Ovary (tissue), 3 donors: ENCODE results near the gene PCNT.

Source experiments
- POLR2A ChIP-seq: fragments of 450-650 bp; IDR thresholded peaks from one replicate; pipeline ENCODE4 v1.6.1; 2017; ENCODE audit warnings: antibody characterized with exemption, mild to moderate bottlenecking, moderate library complexity
- TF ChIP-seq, protein P1 (sequence below), 3 donors: fragments of 450-650 bp in 2 of 3; fragments of 200-600 bp in 1 of 3; IDR thresholded peaks; one replicate each; pipeline versions ENCODE4 v1.5.1 to v1.8.0; 2016 to 2022; ENCODE audit warnings: antibody characterized with exemption in 3 of 3, mild to moderate bottlenecking in 1 of 3
- donor health status: DM: no; HTN: no; CAD: no.

- TF ChIP-seq, protein P1, sequence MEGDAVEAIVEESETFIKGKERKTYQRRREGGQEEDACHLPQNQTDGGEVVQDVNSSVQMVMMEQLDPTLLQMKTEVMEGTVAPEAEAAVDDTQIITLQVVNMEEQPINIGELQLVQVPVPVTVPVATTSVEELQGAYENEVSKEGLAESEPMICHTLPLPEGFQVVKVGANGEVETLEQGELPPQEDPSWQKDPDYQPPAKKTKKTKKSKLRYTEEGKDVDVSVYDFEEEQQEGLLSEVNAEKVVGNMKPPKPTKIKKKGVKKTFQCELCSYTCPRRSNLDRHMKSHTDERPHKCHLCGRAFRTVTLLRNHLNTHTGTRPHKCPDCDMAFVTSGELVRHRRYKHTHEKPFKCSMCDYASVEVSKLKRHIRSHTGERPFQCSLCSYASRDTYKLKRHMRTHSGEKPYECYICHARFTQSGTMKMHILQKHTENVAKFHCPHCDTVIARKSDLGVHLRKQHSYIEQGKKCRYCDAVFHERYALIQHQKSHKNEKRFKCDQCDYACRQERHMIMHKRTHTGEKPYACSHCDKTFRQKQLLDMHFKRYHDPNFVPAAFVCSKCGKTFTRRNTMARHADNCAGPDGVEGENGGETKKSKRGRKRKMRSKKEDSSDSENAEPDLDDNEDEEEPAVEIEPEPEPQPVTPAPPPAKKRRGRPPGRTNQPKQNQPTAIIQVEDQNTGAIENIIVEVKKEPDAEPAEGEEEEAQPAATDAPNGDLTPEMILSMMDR (IDR thresholded peaks at IDR 0.05) = no peak
- no peak for TF ChIP-seq POLR2A
Measured at GRCh38 chr21:46428987-46429710, 105.2 kb downstream of the PCNT start.
